GM12878 (cell line): ENCODE data around the gene ADIG. TPM values are rescaled to one million over a fixed set of nuclear protein-coding genes. Genes with fewer than 3 reads are reported as not detected.

Experiments
- ATAC-seq: fragments of 200-7000 bp; cut with Tn5 transposase; 3 replicates; pipeline ENCODE4 v1.9.1; 2020; ENCODE audit warnings: mild to moderate bottlenecking, moderate library complexity
- BruUV-seq: library from RNA; stranded (reverse); fragments of 400-500 nt; replicated peaks from 2 replicates; lab custom pipeline; 2021; lab: Mats Ljungman, UMichigan
- CTCF ChIA-PET: fragments of 300-600 bp; sonication (Branson Sonifier 250); formaldehyde crosslinking; extraction: SDS; loops from one replicate; lab custom pipeline; 2021; ENCODE audit warnings: inconsistent platforms; lab: Yijun Ruan, JAX
- POLR2A ChIA-PET: fragments of 350-600 bp; formaldehyde crosslinking; extraction: SDS; loops from one replicate; lab custom pipeline; 2021; ENCODE audit warnings: inconsistent platforms; lab: Charles Lee
- RAD21 ChIA-PET: fragments of 300-600 bp; sonication (Branson Sonifier 250); formaldehyde crosslinking; loops from one replicate; lab custom pipeline; 2023; ENCODE audit warnings: antibody characterized with exemption; ENCODE audit not compliant: unreplicated experiment; lab: Charles Lee
- SMC1A ChIA-PET: fragments of 300-600 bp; sonication (Branson Sonifier 250); formaldehyde crosslinking; loops from one replicate; lab custom pipeline; 2023; ENCODE audit not compliant: unreplicated experiment, uncharacterized antibody; lab: Charles Lee
- DNase-seq: peaks from one replicate; pipeline ENCODE4 v3.0.0-alpha.2; 2011; ENCODE audit warnings: low read depth, low spot score
- FAIRE-seq: peaks from 3 replicates; lab custom pipeline; 2011; peaks lifted over from hg19 to GRCh38; lab: Jason Lieb, UNC
- H2AFZ ChIP-seq: 2 replicates; pipeline ENCODE4 v1.6.0; 2011; ENCODE audit warnings: low read depth, low read length, control low read depth; ENCODE audit not compliant: control insufficient read depth
- H3K27ac ChIP-seq: 2 replicates; pipeline ENCODE4 v1.5.1; 2011; ENCODE audit warnings: control low read depth; ENCODE audit not compliant: control insufficient read depth, insufficient read depth
- H3K27me3 ChIP-seq, 2 experiments: replicated peaks in 1 of 2; 2 replicates each; pipeline versions ENCODE4 v1.6.0 to v1.6.1; 2011; ENCODE audit warnings: low read length in 1 of 2; ENCODE audit not compliant: control insufficient read depth in 2 of 2, insufficient read depth in 2 of 2
- H3K36me3 ChIP-seq, 2 experiments: 2 replicates each; pipeline ENCODE4 v1.5.1; 2011; ENCODE audit warnings: low read length in 1 of 2; ENCODE audit not compliant: control insufficient read depth in 2 of 2, insufficient read depth in 2 of 2
- H3K4me1 ChIP-seq: 2 replicates; pipeline ENCODE4 v1.6.1; 2011; ENCODE audit warnings: mild to moderate bottlenecking, low read length, moderate library complexity, mixed read lengths; ENCODE audit not compliant: control insufficient read depth, insufficient read depth
- H3K4me2 ChIP-seq: 2 replicates; pipeline ENCODE4 v1.6.0; 2011; ENCODE audit warnings: control low read depth; ENCODE audit not compliant: control insufficient read depth, insufficient read depth
- H3K4me3 ChIP-seq: fragments of 200-600 bp; sonication (generic); 2 replicates; pipeline ENCODE4 v1.5.1; 2016
- H3K79me2 ChIP-seq: 2 replicates; pipeline ENCODE4 v1.6.0; 2011; ENCODE audit warnings: low read length; ENCODE audit not compliant: control insufficient read depth, insufficient read depth
- H3K9ac ChIP-seq: 2 replicates; pipeline ENCODE4 v1.8.0; 2011; ENCODE audit warnings: low read length, control low read depth, mixed read lengths; ENCODE audit not compliant: control insufficient read depth, insufficient read depth
- H3K9me3 ChIP-seq: replicated peaks from 3 replicates; pipeline ENCODE4 v1.5.1; 2011; ENCODE audit warnings: mild to moderate bottlenecking, low read length; ENCODE audit not compliant: control insufficient read depth, insufficient read depth
- H4K20me1 ChIP-seq: 2 replicates; pipeline ENCODE4 v1.6.0; 2011; ENCODE audit not compliant: control insufficient read depth, insufficient read depth
- E4F1 ChIP-seq: fragments of 450-650 bp; IDR thresholded peaks from 2 replicates; pipeline ENCODE4 v1.6.1; 2018; ENCODE audit warnings: borderline replicate concordance, mild to moderate bottlenecking; ENCODE audit not compliant: partially characterized antibody
- EP300 ChIP-seq, 2 experiments: fragments of 150-350 bp in 1 of 2; IDR thresholded peaks; 2 replicates each; pipeline ENCODE4 v1.6.1; 2011 to 2012; ENCODE audit warnings: low read depth in 2 of 2, low read length in 2 of 2, borderline replicate concordance in 1 of 2, improper control_type of control experiment in 1 of 2, inconsistent platforms in 1 of 2; ENCODE audit not compliant: control insufficient read depth in 1 of 2
- IRF4 ChIP-seq: IDR thresholded peaks from 2 replicates; pipeline ENCODE4 v1.6.1; 2011; ENCODE audit warnings: low read depth, low read length
- NRF1 ChIP-seq: conservative IDR thresholded peaks from 2 replicates; pipeline ENCODE4 v1.6.1; 2011; ENCODE audit warnings: mild to moderate bottlenecking, low read depth, low read length, improper control_type of control experiment
- RAD51 ChIP-seq: fragments of 450-650 bp; IDR thresholded peaks from 2 replicates; pipeline ENCODE4 v1.6.1; 2016; ENCODE audit warnings: moderate library complexity, mild to moderate bottlenecking, inconsistent platforms
- SIN3A ChIP-seq: IDR thresholded peaks from 2 replicates; pipeline ENCODE4 v1.6.1; 2012; ENCODE audit warnings: low read depth, low read length, improper control_type of control experiment
- SP1 ChIP-seq: IDR thresholded peaks from one replicate; pipeline ENCODE4 v1.6.1; 2011; ENCODE audit warnings: low read depth, low read length
- SRF ChIP-seq, 2 experiments: IDR thresholded peaks; 2 replicates each; pipeline ENCODE4 v1.6.1; 2011; ENCODE audit warnings: low read depth in 2 of 2, low read length in 2 of 2, mild to moderate bottlenecking in 1 of 2, moderate library complexity in 1 of 2
- STAT1 ChIP-seq: fragments of 450-650 bp; conservative IDR thresholded peaks from 2 replicates; pipeline ENCODE4 v1.6.1; 2014; ENCODE audit warnings: antibody characterized with exemption, mild to moderate bottlenecking
- ZBTB4 ChIP-seq: fragments of 450-650 bp; formaldehyde crosslinking; IDR thresholded peaks from 2 replicates; pipeline ENCODE4 v1.4.0; 2022; ENCODE audit warnings: mild to moderate bottlenecking, moderate library complexity
- ZBTB40 ChIP-seq: fragments of 450-650 bp; IDR thresholded peaks from 2 replicates; pipeline ENCODE4 v1.6.1; 2016; ENCODE audit warnings: mild to moderate bottlenecking, moderate library complexity, borderline replicate concordance
- ZNF207 ChIP-seq: fragments of 450-650 bp; IDR thresholded peaks from 2 replicates; pipeline ENCODE4 v1.6.1; 2014; ENCODE audit warnings: antibody characterized with exemption, mild to moderate bottlenecking, borderline replicate concordance
- WGBS: methylation state at CpG from one replicate; pipeline ENCODE4 v1.1.6; 2016; ENCODE audit warnings: low lambda C conversion rate; ENCODE audit not compliant: insufficient replicate concordance, insufficient coverage; ENCODE audit errors: missing lambda C conversion rate; 5-methylcytosine and 5-hydroxymethylcytosine counted together
- in situ Hi-C: fragments of 300-500 bp; cut with MboI; formaldehyde crosslinking; loops from 9 replicates; pipeline ENCODE4 v1.14.3; 2018; ENCODE audit warnings: mixed read lengths
- intact Hi-C: fragments of 100-400 bp; cut with micrococcal nuclease; formaldehyde crosslinking; loops from one replicate; pipeline ENCODE4 v1.14.2; 2022; ENCODE audit not compliant: unreplicated experiment
- polyA plus RNA-seq, 11 experiments: library from polyadenylated mRNA; depleted of rRNA in 4 of 11; unstranded in 6 of 11; stranded (reverse) in 5 of 11; fragments of >200 nt; fragmentation: Nextera tagmentation in 4 of 11; fragmentation: Illumina TruSeq in 1 of 11; extraction: Ambion mirVana in 4 of 11; extraction: Trizol in 1 of 11; gene quantifications; 1 replicate in 1 of 11; 2 replicates in 10 of 11; pipeline versions ENCODE4 v1.2.1 to v1.2.3, GENCODE V29; 2011 to 2016; ENCODE audit warnings: inconsistent platforms in 2 of 11, missing spikeins in 2 of 11, low read depth in 1 of 11
- total RNA-seq, 4 experiments: library from RNA; depleted of rRNA in 3 of 4; stranded (reverse); fragments of >200 nt in 3 of 4; fragmentation: Illumina TruSeq in 1 of 4; extraction: Trizol in 1 of 4; gene quantifications; 2 replicates each; pipeline versions ENCODE4 v1.2.1 to v1.2.3, GENCODE V29; 2013 to 2021
- TF ChIP-seq, protein P1 (sequence below): IDR thresholded peaks from 2 replicates; pipeline ENCODE4 v1.6.1; 2012; ENCODE audit warnings: low read depth, low read length, improper control_type of control experiment

ADIG gene
- total and polyA plus RNA-seq, 10 of the 15 experiments (the other 5 are each of a cell fraction or from before 2014, with no cell fraction given): not detected

DNA sequence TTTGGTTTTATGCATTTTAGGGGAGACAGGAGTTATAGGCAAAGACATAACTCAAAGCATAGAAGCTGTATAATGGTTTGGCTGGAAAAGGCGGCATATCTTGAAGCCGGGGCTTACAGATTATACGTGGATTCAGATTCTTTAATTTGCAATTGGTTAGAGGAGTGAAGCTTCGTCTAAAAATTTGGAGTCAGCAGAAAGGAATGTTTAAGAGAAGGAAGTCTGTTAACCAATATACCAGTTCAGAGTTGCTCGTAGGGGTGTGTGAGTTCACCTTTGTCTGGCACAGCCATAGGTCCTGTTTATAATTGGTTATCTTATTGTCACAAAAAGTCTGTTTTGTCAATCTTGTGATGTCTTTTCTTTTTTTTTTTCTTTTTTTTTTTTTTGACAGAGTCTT, 29.5 kb downstream of the ADIG start:
- DNase-seq: no peak
- BruUV-seq: no TSS peak
- TF ChIP-seq ZBTB40: no peak
- TF ChIP-seq, protein P1, sequence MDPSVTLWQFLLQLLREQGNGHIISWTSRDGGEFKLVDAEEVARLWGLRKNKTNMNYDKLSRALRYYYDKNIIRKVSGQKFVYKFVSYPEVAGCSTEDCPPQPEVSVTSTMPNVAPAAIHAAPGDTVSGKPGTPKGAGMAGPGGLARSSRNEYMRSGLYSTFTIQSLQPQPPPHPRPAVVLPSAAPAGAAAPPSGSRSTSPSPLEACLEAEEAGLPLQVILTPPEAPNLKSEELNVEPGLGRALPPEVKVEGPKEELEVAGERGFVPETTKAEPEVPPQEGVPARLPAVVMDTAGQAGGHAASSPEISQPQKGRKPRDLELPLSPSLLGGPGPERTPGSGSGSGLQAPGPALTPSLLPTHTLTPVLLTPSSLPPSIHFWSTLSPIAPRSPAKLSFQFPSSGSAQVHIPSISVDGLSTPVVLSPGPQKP: no peak
- TF ChIP-seq SP1: no peak
- TF ChIP-seq EP300 (IDR thresholded peaks at IDR 0.05; ENCODE audit: borderline replicate concordance in 1 of 2, control insufficient read depth in 1 of 2, low read depth in 2 of 2, low read length in 2 of 2): no peak
- TF ChIP-seq ZBTB4 (CRISPR knock-in tag): no peak
- no peak for TF ChIP-seq SIN3A
- no peak for TF ChIP-seq NRF1
- no peak for TF ChIP-seq ZNF207
- TF ChIP-seq RAD51: no peak
- no peak for TF ChIP-seq STAT1
- no peak for TF ChIP-seq SRF (IDR thresholded peaks at IDR 0.05; ENCODE audit: low read depth in 2 of 2, low read length in 2 of 2)
- no peak for TF ChIP-seq E4F1
- TF ChIP-seq IRF4: no peak
- Histone ChIP-seq H3K27ac (no peak overlapping the region), H3K4me1 (no peaks in the 10 kb centered on the region), H3K79me2 (no peaks in the 10 kb centered on the region), H3K4me3 (no peak overlapping the region), H4K20me1 (no peaks in the 10 kb centered on the region), H3K4me2 (no peak overlapping the region), H3K9ac (no peak overlapping the region), H3K27me3 (peaks cover 0 to 3% of the 10 kb centered on the region in 2 experiments; a peak in 2 of 4 replicates), H2AFZ (no peak overlapping the region), H3K36me3 (no peaks in the 10 kb centered on the region), H3K9me3 (no peaks in the 10 kb centered on the region)
- CTCF ChIA-PET: interaction anchor here (0.9 kb wide), 1 partner anchor 141 kb away, joined by 3 read pairs; no protein-coding TSS in a partner anchor
- POLR2A ChIA-PET: no interaction called here
- RAD21 ChIA-PET: no interaction called here
- 39% methylated on average over 5 of the region's 5 CpGs for WGBS
- no peak for ATAC-seq
- SMC1A ChIA-PET: no interaction called here
- intact Hi-C loops: no loop called here
- in situ Hi-C loops: no loop called here
- no peak for FAIRE-seq
